ENCODE measurements around the gene GPR87.

- TF ChIP-seq CTCF (IDR thresholded peaks at IDR 0.05) (no peak), POLR2A (IDR thresholded peaks at IDR 0.05) (no peak)
Measured at GRCh38 chr3:151306168-151306810, 10.3 kb downstream of the GPR87 start.

Data from testis (tissue), 2 donors.